ENCODE results near the gene GPLD1. TPM values are rescaled to one million over a fixed set of nuclear protein-coding genes. Genes with fewer than 3 reads are reported as not detected.

The GPLD1 gene
- total and polyA plus RNA-seq, 4 donors: 15.5 to 62.0 (median 22.2) TPM

DNA sequence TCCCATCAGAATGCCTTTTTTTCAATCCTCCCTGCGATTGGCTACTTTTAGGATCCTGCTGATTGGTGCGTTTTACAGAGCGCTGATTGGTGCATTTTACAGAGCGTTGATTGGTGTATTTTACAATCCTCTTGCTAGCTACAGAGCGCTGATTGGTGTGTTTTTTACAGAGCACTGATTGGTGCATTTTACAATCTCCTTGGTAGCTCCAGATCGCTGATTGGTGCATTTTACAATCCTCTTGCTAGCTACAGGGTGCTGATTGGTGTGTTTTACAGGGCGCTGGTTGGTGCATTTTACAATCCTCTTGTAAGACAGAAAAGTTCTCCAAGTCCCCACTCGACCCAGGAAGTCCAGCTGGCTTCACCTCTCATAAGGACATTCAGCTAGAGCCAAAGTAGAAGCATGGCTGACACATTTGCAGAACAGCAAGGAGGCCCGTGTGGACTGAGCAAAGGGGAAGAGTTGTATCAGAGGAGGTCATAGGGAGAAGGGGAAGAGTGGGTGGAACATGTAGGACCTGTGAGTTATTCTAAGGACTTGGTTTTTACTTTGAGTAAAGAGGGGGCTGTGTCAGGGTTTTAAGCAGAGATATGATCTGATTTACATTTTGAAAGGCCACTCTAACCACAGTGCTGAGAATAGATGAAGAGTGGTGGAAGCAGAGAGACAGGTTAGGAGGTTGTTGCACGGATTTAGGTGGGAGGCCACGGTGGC is 8.0 kb upstream of the GPLD1 start (continued):
- TF ChIP-seq GABPA (IDR thresholded peaks at IDR 0.05 in 1 of 2, conservative IDR thresholded peaks at IDR 0.05 in 1 of 2) (no peak), TAF1 (conservative IDR thresholded peaks at IDR 0.05) (no peak), RAD21 (IDR thresholded peaks at IDR 0.05) (no peak), NR2F2 (IDR thresholded peaks at IDR 0.05) (no peak), FOXA2 (IDR thresholded peaks at IDR 0.05) (no peak)
- TF ChIP-seq, protein P1, sequence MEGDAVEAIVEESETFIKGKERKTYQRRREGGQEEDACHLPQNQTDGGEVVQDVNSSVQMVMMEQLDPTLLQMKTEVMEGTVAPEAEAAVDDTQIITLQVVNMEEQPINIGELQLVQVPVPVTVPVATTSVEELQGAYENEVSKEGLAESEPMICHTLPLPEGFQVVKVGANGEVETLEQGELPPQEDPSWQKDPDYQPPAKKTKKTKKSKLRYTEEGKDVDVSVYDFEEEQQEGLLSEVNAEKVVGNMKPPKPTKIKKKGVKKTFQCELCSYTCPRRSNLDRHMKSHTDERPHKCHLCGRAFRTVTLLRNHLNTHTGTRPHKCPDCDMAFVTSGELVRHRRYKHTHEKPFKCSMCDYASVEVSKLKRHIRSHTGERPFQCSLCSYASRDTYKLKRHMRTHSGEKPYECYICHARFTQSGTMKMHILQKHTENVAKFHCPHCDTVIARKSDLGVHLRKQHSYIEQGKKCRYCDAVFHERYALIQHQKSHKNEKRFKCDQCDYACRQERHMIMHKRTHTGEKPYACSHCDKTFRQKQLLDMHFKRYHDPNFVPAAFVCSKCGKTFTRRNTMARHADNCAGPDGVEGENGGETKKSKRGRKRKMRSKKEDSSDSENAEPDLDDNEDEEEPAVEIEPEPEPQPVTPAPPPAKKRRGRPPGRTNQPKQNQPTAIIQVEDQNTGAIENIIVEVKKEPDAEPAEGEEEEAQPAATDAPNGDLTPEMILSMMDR (IDR thresholded peaks at IDR 0.05; ENCODE audit: low read depth, low read length, missing input control): no peak
- TF ChIP-seq, protein P2, sequence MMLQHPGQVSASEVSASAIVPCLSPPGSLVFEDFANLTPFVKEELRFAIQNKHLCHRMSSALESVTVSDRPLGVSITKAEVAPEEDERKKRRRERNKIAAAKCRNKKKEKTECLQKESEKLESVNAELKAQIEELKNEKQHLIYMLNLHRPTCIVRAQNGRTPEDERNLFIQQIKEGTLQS (IDR thresholded peaks at IDR 0.05): no peak

DNA sequence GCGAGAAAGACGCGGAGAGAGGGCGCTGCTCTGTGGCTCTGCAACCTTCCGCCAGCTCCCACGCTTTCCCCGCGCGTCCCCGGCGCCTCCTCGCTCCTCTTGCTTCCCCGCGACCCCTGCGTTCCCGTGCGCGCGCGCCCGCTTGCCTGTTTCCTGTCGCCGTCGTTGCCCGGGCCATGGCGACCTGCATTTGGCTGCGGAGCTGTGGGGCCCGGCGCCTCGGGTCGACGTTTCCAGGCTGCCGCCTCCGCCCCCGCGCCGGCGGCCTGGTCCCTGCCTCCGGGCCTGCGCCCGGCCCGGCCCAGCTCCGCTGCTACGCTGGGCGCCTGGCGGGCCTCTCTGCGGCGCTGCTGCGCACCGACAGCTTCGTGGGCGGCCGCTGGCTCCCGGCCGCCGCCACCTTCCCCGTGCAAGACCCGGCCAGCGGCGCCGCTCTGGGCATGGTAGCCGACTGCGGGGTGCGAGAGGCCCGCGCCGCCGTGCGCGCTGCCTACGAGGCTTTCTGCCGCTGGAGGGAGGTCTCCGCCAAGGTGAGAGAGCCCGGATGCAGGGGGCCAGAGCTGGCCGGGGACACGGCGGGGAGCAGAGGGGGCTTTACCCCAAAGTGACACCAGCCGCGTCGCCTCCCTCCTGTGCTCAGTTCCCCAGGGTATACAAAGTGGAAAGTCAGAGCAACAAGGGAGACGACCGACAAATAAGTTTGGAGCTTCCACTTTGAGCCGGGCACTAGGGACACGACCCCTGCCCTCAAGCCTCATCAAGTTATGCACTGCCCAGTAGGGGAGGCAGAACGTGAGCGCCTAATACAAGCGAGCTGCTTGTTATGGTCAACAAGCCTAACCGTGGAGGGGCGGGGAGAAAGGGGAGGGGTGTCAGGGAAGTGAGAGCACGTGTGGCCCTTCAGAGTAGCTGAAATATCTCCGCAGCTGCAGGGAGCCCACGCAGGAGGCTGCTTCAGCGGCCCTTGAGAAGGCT is 5.7 kb upstream of the GPLD1 start, which contains the start of gene ALDH5A1:
Gene ALDH5A1 (plus strand): TSS at position 149 of the 975 bp plus-strand sequence. CDS start 28 bp downstream, at position 177.
- peak; percentile 82 for DNase-seq (ENCODE audit: low spot score)
- Histone ChIP-seq H3K4me1 (ENCODE audit: control insufficient read depth in 4 of 4, insufficient read depth in 4 of 4, low read length in 3 of 4) (peaks cover 6 to 37% (median 30%) of the 10 kb centered on the region in 4 donors), H3K9ac (ENCODE audit: low read depth in 1 of 2, low read length in 2 of 2) (peak within 1 kb of the TSS; percentile 24 to 60), H3K9me3 (ENCODE audit: control insufficient read depth in 4 of 4, low read length in 3 of 4) (no peaks in the 10 kb centered on the region), H3K36me3 (ENCODE audit: control insufficient read depth in 4 of 4, insufficient read depth in 3 of 4, low read depth in 1 of 4, low read length in 3 of 4) (peaks cover 0 to 8% (median 2%) of the 10 kb centered on the region in 4 donors), H3K27ac (ENCODE audit: low read depth in 1 of 2, low read length in 2 of 2) (peak within 1 kb of the TSS; percentile 84 to 87), H3K27me3 (ENCODE audit: control insufficient read depth in 4 of 4, insufficient read depth in 4 of 4, low read length in 3 of 4) (no peaks in the 10 kb centered on the region), H3K4me3 (ENCODE audit: low read depth in 1 of 3, low read length in 3 of 3) (peak within 1 kb of the TSS; percentile 73 to 80 (median 78))
- no peak for TF ChIP-seq FOXA1 (IDR thresholded peaks at IDR 0.05)
- TF ChIP-seq, protein P3, sequence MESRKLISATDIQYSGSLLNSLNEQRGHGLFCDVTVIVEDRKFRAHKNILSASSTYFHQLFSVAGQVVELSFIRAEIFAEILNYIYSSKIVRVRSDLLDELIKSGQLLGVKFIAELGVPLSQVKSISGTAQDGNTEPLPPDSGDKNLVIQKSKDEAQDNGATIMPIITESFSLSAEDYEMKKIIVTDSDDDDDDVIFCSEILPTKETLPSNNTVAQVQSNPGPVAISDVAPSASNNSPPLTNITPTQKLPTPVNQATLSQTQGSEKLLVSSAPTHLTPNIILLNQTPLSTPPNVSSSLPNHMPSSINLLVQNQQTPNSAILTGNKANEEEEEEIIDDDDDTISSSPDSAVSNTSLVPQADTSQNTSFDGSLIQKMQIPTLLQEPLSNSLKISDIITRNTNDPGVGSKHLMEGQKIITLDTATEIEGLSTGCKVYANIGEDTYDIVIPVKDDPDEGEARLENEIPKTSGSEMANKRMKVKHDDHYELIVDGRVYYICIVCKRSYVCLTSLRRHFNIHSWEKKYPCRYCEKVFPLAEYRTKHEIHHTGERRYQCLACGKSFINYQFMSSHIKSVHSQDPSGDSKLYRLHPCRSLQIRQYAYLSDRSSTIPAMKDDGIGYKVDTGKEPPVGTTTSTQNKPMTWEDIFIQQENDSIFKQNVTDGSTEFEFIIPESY (IDR thresholded peaks at IDR 0.05): no peak
- TF ChIP-seq JUND (IDR thresholded peaks at IDR 0.05): no peak
- no peak for TF ChIP-seq HNF4G (IDR thresholded peaks at IDR 0.05)
- TF ChIP-seq HNF4A (conservative IDR thresholded peaks at IDR 0.05): no peak
- TF ChIP-seq, protein P1 (IDR thresholded peaks at IDR 0.05; ENCODE audit: low read depth, low read length, missing input control): no peak
- TF ChIP-seq, protein P4, sequence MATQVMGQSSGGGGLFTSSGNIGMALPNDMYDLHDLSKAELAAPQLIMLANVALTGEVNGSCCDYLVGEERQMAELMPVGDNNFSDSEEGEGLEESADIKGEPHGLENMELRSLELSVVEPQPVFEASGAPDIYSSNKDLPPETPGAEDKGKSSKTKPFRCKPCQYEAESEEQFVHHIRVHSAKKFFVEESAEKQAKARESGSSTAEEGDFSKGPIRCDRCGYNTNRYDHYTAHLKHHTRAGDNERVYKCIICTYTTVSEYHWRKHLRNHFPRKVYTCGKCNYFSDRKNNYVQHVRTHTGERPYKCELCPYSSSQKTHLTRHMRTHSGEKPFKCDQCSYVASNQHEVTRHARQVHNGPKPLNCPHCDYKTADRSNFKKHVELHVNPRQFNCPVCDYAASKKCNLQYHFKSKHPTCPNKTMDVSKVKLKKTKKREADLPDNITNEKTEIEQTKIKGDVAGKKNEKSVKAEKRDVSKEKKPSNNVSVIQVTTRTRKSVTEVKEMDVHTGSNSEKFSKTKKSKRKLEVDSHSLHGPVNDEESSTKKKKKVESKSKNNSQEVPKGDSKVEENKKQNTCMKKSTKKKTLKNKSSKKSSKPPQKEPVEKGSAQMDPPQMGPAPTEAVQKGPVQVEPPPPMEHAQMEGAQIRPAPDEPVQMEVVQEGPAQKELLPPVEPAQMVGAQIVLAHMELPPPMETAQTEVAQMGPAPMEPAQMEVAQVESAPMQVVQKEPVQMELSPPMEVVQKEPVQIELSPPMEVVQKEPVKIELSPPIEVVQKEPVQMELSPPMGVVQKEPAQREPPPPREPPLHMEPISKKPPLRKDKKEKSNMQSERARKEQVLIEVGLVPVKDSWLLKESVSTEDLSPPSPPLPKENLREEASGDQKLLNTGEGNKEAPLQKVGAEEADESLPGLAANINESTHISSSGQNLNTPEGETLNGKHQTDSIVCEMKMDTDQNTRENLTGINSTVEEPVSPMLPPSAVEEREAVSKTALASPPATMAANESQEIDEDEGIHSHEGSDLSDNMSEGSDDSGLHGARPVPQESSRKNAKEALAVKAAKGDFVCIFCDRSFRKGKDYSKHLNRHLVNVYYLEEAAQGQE (IDR thresholded peaks at IDR 0.05): no peak
- peak; percentile 34 to 54 for TF ChIP-seq EGR1 (IDR thresholded peaks at IDR 0.05; ENCODE audit: low read depth in 2 of 2)
- TF ChIP-seq SP1 (IDR thresholded peaks at IDR 0.05): no peak
- TF ChIP-seq GABPA (IDR thresholded peaks at IDR 0.05 in 1 of 2, conservative IDR thresholded peaks at IDR 0.05 in 1 of 2): no peak
- no peak for TF ChIP-seq RAD21 (IDR thresholded peaks at IDR 0.05)
- TF ChIP-seq NR2F2 (IDR thresholded peaks at IDR 0.05): no peak
- TF ChIP-seq MAX (IDR thresholded peaks at IDR 0.05): peak; percentile 52
- TF ChIP-seq FOXA2 (IDR thresholded peaks at IDR 0.05): no peak
- TF ChIP-seq RXRA (IDR thresholded peaks at IDR 0.05): peak in 1 of 2 donors; percentile 8
- peak; percentile 33 for TF ChIP-seq YY1 (IDR thresholded peaks at IDR 0.05)
- TF ChIP-seq, protein P2 (IDR thresholded peaks at IDR 0.05): no peak
- TF ChIP-seq TAF1 (conservative IDR thresholded peaks at IDR 0.05): no peak
- under 1% methylated on average over 93 of the region's 93 CpGs for WGBS
